ENCODE results near the gene FIBCD1.
"Not testable (repeated sequence)": the region's sequence is repeated elsewhere in the genome, so short reads cannot be mapped to it uniquely, and the experiment has no call there.

The FIBCD1 gene

GRCh38 chr9:130912932-130913598 is 26.0 kb downstream of the FIBCD1 start:
- DNase-seq (ENCODE audit: extremely low spot score, insufficient read length, low read depth) (no peak), FAIRE-seq (no peak)

DNA sequence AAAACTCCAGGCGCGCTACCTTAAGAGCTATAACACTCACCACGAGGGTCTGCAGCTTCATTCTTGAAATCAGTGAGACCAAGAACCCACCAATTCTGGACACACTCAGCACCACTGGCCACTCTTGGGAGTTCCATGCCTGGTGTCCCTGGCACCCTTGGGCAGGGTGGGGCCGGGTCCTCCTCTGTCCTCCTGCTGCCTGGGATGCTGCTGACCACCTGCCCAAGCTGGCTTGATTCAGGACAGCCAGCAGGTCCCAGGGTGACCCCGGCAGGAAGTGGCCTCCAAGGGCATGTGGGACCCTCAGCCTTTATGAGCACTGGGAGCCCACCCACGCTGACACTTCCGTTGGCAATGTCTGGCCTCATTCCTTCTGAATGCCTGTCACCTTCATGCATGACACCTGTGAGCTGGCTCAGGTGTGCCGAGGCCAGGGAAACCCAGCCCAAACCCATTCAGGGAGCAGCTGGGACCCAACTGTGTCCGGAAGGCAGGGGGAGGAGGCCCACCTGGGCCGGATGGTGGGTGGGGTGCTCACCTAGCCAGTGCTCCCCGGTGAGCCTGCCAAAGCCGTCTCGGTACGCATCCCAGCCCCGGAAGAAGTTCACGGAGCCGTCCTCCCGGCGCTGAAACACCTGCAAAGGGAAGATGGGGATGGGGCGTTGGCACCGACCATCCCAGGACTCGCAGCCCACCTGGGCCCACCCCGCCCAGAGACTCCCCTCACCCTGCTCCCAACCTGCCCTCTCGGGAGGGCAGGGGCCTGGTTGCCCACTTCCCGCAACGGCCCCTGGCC is 27.6 kb downstream of the FIBCD1 start:
- FAIRE-seq (no peak), DNase-seq (ENCODE audit: extremely low spot score, insufficient read length, low read depth) (no peak)

- not testable (repeated sequence) for DNase-seq (ENCODE audit: extremely low spot score, insufficient read length, low read depth); FAIRE-seq
These were observed 28.4 kb downstream of the FIBCD1 start for GRCh38 chr9:130910670-130911069.

GRCh38 chr9:130910041-130910440 is 29.0 kb downstream of the FIBCD1 start:
- DNase-seq (ENCODE audit: extremely low spot score, insufficient read length, low read depth); FAIRE-seq: not testable (repeated sequence)

DNA sequence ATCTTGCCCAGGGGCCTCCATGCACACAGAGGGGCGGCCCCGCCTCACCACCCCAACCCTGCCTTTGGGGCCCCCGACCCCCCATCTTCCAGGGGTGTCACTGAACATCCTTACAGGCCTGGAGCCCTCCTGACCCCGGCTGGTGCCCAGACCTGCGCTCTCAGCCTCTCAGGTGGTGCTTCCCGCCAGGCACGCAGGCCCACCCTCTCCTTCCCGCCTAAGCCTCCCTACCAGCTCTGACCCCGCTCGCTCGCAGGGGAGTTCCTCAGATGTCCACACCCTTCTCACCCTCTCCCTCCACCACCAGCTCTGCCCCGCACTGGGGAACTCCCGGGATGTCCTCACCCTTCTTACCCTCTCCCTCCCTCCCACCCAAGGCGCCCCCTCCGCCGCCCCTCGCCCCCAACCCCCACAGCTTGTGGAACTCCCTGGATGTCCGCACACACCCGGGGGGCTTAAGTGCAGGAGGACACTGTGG is 30.1 kb downstream of the FIBCD1 start:
- FAIRE-seq (no peak), DNase-seq (ENCODE audit: extremely low spot score, insufficient read length, low read depth) (no peak)

DNA sequence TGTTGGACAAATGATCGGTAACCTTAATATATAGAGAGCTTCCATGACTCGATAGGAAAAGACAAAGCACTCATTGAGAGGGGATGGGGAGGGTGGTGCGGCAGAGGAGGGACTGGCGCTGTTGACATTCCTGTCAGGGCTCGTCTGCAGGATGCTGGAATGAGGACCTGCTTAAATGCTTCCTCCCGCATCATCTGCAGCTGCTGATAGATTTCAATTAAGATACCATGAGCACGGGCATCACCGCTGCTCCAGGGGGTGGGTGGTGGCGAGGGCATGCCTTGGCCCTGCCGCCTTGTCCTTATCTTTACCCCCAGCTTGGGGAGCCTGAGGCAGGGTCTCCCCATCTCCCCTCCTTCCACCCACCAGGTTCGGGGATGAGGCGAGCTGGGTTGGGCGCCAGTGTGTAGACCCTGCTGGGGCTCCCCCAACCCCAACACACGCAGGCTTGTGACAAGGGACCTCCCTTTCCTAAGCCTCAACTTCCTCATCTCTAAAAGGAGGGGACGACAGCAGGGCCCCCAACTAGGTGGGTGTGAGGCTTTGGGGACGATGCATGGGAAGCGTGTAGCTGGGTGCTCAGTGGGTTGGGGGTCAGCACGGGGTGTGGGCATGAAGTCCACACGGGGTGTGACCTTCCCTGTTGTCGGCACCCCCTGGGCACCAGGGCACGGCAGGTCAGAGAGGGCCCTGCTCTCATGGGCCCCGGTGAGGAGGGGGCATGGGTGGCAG is 30.7 kb downstream of the FIBCD1 start:
- DNase-seq (ENCODE audit: extremely low spot score, insufficient read length, low read depth) (no peak), FAIRE-seq (no peak)

DNA sequence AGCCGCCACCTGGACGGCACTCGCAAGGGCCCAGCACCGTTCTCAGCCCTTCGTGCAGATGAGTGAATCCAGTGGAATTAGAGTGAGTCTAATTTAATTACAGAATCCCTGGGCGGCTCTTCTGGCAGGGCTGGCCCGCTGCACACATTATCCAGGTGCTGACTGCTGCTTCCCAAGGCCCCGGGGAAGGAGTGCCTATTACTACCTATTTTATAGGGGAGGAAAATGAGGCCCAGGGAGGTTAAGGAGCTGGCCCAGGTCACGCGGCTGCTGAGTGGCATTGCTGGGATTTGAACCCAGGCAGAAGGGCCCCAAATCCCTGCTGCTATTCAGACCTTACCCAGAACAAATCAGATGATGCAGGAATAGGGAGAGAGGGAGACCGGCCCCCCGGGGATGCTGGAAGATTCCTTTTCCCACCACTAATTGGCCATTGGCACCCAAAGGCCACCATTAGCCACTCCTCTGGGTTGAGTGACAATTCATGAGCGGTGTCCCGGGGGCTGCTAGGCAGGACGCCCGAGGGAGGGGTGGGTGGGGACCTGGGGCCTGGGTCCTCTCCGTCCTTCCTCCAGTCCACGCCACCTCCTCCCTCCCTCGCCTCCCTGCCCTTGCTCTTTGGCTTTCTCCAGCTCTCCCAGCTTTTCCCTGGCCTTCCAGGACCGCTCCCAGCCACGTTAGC is 32.2 kb downstream of the FIBCD1 start:
- no peak for DNase-seq (ENCODE audit: extremely low spot score, insufficient read length, low read depth)
- FAIRE-seq: no peak

GRCh38 chr9:130905902-130906734 is 32.9 kb downstream of the FIBCD1 start:
- DNase-seq (ENCODE audit: extremely low spot score, insufficient read length, low read depth) (no peak), FAIRE-seq (no peak)

DNA sequence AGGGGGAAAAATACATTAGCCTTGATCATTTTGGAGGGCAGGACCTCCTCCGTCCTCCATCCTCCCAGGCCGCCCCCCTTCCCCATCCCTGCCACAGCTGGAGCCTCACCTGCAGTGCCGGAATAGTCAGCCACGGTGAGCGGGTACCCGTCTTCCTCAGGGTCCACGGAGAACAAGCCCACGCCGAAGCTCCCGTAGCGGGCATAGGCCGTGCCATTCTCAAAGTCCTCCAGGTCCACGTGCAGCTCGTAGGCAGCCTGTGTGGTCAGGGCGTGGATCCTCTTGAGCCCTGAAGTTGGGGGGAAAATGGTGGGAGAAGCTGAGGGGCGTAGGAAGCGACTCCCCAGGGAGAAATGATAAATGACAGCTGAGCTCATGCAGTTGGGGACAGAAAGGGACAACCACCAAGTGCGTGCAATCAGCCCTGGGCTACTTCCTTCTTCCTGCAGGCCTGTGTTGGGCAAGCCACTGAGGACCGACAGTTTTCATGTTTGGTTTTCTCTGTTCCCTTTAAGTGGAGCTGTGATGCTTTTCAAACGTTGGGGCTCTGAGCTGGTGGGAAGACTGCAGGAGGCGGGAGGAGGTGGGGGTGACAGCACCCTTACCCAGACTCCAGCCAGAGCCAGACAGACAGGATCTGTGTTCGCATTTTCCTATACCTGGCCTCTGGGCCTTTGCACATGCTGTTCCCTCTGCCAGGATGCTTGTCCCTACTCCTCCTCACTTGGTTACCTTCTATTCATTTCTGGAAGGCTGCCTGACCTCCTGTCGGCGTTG is 33.7 kb downstream of the FIBCD1 start:
- DNase-seq (ENCODE audit: extremely low spot score, insufficient read length, low read depth): no peak
- FAIRE-seq: no peak

GRCh38 chr9:130904070-130905044 is 34.7 kb downstream of the FIBCD1 start:
- DNase-seq (ENCODE audit: extremely low spot score, insufficient read length, low read depth) (no peak), FAIRE-seq (no peak)

GRCh38 chr9:130903194-130904069 is 35.6 kb downstream of the FIBCD1 start:
- DNase-seq (ENCODE audit: extremely low spot score, insufficient read length, low read depth) (no peak), FAIRE-seq (no peak)

DNA sequence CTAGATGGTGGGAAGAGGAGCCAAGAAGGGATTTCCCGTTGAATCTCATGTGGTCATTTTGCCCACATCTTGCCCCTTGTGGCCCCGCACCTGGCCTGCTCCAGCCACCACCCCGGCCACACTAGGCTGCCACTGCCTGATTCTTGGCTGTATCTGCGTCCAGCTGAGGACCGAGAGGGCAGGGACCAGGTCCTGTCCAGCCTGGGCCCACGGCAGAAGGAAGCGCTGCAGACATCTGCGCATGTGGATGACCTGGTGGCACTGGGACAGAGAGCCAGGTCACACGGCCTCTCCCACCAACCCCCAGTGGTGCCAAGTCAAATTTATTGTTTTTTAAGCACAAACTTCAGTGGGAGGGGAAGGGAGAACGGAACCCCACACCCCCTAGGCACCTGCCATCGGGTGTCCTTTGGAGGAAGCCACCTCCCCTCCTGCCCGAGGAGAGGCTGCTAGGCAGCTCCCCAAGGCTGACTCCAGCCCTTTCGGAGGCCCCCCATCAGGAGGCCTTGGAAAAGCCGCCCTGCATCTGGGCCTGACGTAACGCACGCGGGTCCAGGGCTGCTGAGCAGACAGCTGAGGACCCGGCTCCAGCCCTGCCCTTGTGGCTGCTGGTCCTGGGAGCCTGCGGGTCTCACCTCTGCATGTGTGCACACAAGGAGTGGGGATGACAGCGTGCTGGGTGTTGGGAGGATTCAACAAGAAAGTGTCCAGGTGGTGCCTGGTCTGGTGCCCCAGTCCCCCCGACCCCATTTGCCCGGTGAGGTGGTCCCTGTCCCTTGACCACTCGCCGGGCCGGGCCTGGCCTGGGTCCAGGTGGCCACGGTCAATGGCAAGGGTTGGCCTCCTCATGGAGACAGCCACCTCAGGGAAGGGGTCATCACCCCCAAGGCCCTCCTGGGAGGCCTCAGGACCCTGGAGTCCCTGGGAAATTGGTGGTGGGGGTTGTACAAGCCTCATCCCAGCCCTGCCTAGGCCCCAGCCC is 36.6 kb downstream of the FIBCD1 start:
- no peak for DNase-seq (ENCODE audit: extremely low spot score, insufficient read length, low read depth)
- FAIRE-seq: no peak

DNA sequence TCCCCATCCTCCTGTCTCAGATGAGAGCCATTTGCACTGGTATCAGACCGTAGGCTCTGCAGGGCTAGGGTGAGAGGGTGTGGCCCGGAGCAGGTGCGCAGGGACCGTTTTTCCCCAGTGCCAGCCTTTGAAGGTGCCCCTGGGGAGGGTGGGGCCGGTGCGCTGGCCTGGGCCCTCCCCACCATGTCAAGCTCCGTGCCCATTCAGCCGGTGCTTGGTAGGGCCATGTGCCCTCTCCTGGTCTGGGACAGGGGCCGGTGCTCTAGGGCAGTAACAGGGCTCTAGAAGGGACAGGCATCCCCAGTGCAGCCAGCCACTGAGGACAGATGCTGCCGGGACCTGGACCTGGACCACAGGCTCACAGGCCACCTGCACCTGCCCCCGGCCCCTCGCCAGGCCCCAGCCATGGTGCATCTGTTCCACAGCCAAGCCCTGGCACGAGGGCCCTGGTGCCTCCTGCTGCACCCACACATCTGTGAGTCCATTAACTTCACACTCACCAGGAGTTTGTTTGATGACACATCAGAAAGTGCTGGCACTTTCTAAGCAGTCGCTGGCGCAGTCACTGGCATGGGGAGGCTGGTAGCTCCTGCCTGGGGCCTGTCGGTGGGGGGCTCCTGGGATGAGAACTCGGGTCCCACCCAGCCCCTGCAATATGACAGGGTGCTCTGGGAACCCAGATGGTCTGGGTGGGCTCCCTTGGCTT is 37.4 kb downstream of the FIBCD1 start:
- DNase-seq (ENCODE audit: extremely low spot score, insufficient read length, low read depth): no peak
- FAIRE-seq: no peak

- DNase-seq (ENCODE audit: extremely low spot score, insufficient read length, low read depth) (no peak), FAIRE-seq (no peak)
These were observed 38.1 kb downstream of the FIBCD1 start for GRCh38 chr9:130900701-130901497.

All from GM18507 (cell line).